Measurements from ENCODE around the gene DNAH5.

DNAH5 gene

DNA sequence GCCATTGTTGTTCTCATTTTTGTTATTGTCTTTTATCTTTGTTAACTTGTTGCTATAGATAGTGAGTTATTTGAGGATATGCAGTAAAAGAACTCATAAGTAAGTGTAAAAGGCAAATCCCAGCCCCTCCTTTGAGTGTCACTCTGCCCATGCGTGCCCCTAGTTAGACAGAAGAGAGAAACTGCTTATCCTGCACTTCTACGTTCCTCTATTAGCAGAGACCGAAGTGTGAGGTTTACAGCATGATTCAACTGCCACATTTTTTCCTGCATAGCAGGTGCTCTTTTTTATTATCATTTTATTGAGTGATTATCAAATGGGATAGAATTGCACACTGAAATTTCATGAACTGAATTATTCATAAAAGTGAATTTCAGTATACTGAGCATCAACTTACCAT, 12.0 kb upstream of the DNAH5 start:
- H3K9me3 Mint-ChIP-seq = no peaks in the 10 kb centered on the region
- ATAC-seq = no peak
- no peaks in the 10 kb centered on the region for H3K4me1 Mint-ChIP-seq
- H3K4me3 Mint-ChIP-seq = no peak overlapping the region
- peaks cover 9% of the 10 kb centered on the region for H3K27me3 Mint-ChIP-seq
- H3K27ac Mint-ChIP-seq = no peak overlapping the region
- DNase-seq = no peak

DNA sequence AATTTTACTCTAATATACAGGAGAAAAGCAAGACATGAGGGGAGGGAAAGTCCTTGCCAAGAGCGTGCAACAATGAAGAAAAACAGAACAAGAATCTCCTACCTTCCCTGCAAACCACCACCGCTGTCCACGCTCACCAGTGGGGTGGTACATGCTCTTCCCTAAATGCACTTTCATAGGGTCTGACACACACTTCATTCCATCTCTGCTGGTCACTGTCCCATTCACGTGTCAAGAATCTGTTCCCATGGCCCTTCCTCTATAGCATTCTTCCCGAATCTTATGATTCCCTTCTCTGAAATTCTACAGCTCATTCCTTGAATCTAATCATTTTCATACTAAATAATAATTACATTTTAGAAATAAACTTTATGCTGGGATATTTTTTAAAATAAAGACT, 11.4 kb upstream of the DNAH5 start:
- Mint-ChIP-seq H3K27me3 (peaks cover 9% of the 10 kb centered on the region), H3K9me3 (no peaks in the 10 kb centered on the region), H3K27ac (no peak overlapping the region), H3K4me3 (no peak overlapping the region), H3K4me1 (no peaks in the 10 kb centered on the region)
- ATAC-seq = no peak
- DNase-seq = no peak

DNA sequence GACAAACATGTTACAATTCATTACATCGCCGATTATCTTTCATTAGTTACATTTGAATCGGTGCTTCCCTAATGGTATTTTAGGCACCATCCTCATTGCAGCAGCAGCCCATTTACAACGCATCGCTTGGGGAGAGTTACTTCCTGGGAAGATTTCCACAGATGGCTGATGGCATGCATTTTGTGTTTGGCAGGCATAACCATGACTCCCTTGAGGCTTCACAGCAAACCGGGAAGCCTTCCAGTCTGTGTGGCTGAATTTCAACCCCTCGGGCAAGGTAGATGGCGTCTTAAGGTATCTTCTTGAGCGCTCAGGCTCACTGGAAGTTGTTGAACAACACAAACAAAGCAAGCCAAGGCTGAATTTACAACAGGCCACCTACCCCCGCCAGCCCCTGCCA, 1.6 kb upstream of the DNAH5 start:
- H3K4me1 Mint-ChIP-seq = no peaks in the 10 kb centered on the region
- no peak for DNase-seq
- no peak overlapping the region for H3K4me3 Mint-ChIP-seq
- H3K27me3 Mint-ChIP-seq = no peaks in the 10 kb centered on the region
- no peaks in the 10 kb centered on the region for H3K9me3 Mint-ChIP-seq
- H3K27ac Mint-ChIP-seq = no peak overlapping the region
- ATAC-seq = no peak

DNA sequence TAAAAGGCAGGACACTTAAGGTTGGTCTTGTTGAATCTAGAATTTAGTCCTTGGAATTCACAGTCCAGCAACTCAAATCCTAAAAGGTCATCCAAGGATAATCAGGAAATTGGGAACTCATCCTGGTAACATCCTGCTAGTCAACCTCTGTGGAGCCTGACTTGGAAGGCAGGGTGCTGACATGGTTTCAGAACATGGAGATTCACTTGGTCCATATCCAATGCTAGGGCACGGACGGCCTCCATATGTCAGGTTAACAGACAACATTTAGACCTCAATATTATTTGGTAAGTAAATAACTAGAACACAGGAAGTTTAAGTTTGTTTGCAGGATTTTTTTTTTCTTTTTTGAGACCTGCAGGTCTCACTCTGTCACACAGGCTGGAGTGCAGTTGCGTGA, 783 bp upstream of the DNAH5 start:
- H3K4me1 Mint-ChIP-seq = no peaks in the 10 kb centered on the region

DNA sequence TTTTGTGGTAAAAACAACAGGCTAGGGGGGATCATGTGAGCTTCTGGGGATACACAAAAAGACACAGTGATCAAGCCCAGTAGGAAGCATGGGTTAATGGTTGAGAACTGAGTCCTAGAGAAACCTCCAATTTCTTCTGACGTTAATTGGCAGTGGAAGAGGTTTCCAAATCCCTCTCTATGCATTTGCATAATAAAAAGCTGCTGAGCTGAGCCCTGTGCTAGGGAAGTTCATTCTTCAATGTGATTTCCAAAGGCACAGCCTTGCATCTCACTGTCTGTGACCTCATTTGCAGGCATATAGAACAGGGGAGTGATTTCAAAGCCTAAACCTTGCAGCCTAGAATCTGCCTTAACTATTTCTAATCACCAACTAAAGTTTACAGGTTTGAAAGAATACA, 812 bp downstream of the DNAH5 start:
- Mint-ChIP-seq H3K27me3 (peaks cover 13% of the 10 kb centered on the region), H3K27ac (no peak overlapping the region), H3K4me3 (no peak overlapping the region), H3K4me1 (no peaks in the 10 kb centered on the region), H3K9me3 (no peaks in the 10 kb centered on the region)
- ATAC-seq (no peak), DNase-seq (no peak)

More for the DNA sequence above, 783 bp upstream of the DNAH5 start:
- H3K27ac Mint-ChIP-seq = no peak overlapping the region
- DNase-seq (no peak), ATAC-seq (no peak)
- peaks cover under 1% of the 10 kb centered on the region for H3K27me3 Mint-ChIP-seq
- no peaks in the 10 kb centered on the region for H3K9me3 Mint-ChIP-seq
- H3K4me3 Mint-ChIP-seq = no peak overlapping the region

DNA sequence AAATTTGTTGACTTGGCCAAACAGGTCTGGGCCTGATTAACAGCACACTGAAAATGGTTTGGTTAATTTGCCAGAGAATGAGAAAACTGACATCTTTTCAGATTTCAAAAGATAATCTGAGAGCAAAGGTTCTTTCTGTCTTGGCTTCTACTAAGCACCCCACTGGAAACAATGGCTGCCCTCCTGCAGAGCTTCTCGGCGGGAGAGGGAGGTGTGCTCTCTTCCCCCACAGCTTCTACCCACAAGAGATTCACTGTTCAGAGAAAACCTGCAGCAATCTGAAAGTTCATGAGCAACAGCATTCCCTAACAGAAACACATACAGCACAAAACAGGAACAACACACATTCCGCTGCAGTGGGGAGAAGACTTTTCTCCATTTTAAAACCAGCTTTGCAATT, 3.0 kb downstream of the DNAH5 start:
- Mint-ChIP-seq H3K27ac (no peak overlapping the region), H3K4me1 (no peaks in the 10 kb centered on the region), H3K9me3 (no peaks in the 10 kb centered on the region), H3K4me3 (no peak overlapping the region), H3K27me3 (peaks cover 13% of the 10 kb centered on the region)
- ATAC-seq (no peak), DNase-seq (no peak)

DNA sequence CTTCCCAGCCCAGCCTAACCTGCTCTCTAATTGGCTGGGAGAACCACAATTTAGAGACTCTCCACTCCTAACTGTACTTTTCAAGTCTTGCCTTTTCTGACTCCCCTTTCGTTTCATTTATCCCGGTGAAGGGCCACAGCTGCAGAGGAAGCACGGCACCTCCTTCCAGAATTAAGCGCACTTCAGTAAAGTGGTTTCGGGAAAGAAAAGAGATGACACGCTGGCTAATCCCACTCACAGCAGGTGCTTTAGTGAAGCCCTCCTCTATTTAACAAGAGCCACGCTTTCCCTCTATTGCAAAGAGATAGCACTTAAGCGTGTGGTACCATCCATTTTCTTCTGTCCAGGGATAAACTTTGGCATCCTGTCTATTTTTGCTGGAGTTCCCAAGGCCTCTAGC, 4.8 kb downstream of the DNAH5 start:
- no peak overlapping the region for H3K4me3 Mint-ChIP-seq
- H3K27me3 Mint-ChIP-seq = peaks cover 13% of the 10 kb centered on the region

DNA sequence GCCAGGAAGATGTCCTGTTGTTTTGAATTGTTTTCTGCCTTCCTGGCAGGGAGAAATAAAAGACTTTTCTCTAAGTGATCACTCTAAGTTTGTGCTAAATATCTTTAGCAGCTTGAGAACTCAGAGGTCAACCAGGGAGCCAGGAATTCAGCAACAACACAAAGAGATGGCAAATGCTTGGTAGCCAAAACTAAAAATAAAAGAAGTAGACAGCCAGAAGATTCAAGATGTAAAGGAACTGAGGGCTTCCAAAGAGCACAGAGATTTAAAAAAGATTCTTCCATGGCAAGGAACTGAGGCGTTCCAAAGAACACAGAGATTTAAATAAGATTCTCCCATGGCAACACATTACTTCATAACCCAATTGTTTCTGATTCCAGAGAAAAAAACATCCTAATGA, 9.6 kb downstream of the DNAH5 start:
- H3K4me3 Mint-ChIP-seq = no peak overlapping the region
- peaks cover 9% of the 10 kb centered on the region for H3K27me3 Mint-ChIP-seq
- peaks cover 0 to 17% of the 10 kb centered on the region in 2 donors for H3K9me3 Mint-ChIP-seq
- H3K27ac Mint-ChIP-seq = no peak overlapping the region
- H3K4me1 Mint-ChIP-seq = no peaks in the 10 kb centered on the region
- ATAC-seq (no peak), DNase-seq (no peak)

More for the DNA sequence above, 4.8 kb downstream of the DNAH5 start:
- Mint-ChIP-seq H3K27ac (peak overlapping the region in 1 of 2 donors; percentile 60), H3K4me1 (no peaks in the 10 kb centered on the region), H3K9me3 (no peaks in the 10 kb centered on the region)
- DNase-seq (no peak), ATAC-seq (no peak)

DNA sequence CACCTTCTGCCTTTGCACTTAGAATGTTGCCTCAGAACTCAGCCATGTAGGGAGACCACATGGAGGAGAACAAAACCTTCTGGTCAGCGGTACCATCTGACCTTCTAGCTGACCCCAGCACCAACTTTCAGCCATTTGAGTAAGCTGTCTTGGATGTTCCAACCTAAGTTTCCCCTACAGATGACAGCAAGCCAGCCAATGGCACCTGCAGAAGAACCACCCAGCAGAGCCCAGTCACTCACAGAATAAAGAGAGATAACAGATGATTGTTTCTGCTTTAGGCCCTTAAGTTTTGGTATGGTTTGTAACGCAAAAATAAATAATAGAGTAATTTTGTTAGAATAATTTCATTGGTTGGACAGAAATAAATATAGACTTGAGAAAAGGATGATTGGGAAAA, 10.4 kb downstream of the DNAH5 start:
- H3K4me1 Mint-ChIP-seq = no peaks in the 10 kb centered on the region
- no peak overlapping the region for H3K27ac Mint-ChIP-seq
- ATAC-seq (no peak), DNase-seq (no peak)
- peaks cover 0 to 17% of the 10 kb centered on the region in 2 donors for H3K9me3 Mint-ChIP-seq
- peaks cover under 1% of the 10 kb centered on the region for H3K27me3 Mint-ChIP-seq
- H3K4me3 Mint-ChIP-seq = no peak overlapping the region

DNA sequence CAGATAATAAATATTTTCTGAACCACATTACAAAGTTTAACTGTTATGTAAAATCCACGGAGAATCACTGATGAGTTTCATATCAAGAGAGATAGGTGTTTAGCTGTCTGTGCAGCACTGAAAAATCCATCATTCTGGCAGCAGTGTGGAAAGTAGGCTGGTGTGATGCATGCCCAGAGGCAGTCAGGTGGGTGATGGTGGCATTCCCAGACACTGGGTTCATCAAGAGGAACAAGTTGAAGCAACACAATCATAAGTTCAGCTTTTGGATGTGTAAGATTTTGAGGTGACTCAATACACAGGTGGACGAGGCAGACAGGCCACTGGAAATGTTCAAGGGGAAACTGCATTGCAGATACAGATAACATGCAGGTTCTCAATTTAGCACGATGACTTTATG, 11.9 kb downstream of the DNAH5 start:
- peaks cover 0 to 17% of the 10 kb centered on the region in 2 donors for H3K9me3 Mint-ChIP-seq
- no peak overlapping the region for H3K27ac Mint-ChIP-seq
- DNase-seq (no peak), ATAC-seq (no peak)
- no peaks in the 10 kb centered on the region for H3K27me3 Mint-ChIP-seq
- no peaks in the 10 kb centered on the region for H3K4me1 Mint-ChIP-seq
- H3K4me3 Mint-ChIP-seq = no peak overlapping the region

DNA sequence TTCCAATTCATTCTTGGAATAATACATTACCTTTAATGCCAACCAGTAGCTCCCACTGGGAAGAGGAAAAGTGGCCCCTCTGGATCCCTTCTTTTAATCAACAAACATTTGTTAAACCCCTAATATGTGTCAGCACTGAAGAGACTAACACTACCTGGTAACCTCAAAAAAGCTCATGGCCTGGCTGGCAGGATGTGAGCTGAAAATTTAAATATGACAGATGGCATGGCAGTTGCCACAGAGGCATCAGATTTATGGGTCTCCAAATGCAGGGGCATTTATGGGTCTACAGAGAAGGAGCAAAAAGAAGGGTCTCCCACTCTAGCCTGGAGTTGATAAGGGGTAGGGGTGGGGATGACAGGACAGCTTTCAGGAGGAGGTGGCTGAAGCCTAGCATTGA, 12.5 kb downstream of the DNAH5 start:
- Mint-ChIP-seq H3K27ac (no peak overlapping the region), H3K9me3 (peaks cover 0 to 17% of the 10 kb centered on the region in 2 donors), H3K27me3 (no peaks in the 10 kb centered on the region), H3K4me1 (no peaks in the 10 kb centered on the region), H3K4me3 (no peak overlapping the region)
- ATAC-seq (no peak), DNase-seq (no peak)

DNA sequence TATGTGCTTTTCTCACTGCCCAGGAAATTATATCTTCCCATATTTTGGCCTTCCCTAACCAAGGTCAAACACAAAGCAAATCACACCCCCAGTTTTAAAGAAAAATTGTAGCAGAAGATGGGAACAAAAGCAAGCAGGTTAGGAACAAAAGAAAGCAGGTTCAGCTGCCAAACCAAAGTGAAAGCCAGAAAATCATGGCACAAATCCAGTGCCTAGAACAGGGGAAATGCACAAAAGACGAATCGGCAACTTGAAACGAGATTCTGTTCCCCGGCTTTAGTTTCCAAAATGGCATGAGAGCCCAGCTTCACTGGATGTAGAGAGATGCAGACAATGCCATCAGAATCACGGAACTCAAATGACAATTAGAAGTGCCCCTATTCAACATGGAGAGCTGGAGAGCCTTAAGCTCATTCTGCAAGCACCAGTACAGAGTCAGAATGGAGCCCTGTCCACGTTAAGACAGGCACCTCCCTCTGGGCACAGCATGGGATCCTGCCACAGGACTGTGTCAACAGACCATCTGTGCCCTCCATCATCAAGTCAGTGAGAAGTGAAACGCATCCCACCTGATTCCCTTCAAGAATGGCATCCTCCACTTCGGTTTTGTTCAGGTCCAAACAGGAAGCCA, 13.8 kb downstream of the DNAH5 start:
- Mint-ChIP-seq H3K4me3 (no peak overlapping the region), H3K9me3 (peaks cover 0 to 17% of the 10 kb centered on the region in 2 donors), H3K27me3 (no peaks in the 10 kb centered on the region), H3K27ac (no peak overlapping the region), H3K4me1 (no peaks in the 10 kb centered on the region)
- no peak for DNase-seq
- no peak for ATAC-seq

DNA sequence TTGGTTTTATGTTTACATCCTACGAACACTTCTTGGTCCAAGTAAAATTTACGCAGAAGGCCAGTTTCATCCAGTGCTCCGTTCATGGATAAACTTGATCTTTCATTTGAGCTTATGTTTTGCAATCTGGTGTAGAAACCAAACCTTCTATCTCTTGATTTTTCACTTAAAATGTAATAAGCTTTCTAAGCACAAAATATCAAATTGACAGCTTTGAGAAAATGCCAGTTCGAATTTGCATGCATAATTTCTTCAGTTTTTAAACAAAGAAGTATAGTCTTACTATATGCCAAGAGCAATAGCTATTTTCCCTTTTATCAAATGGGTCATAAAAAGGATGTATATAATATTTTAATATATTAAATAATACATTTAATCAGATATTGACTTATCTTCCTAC, 17.8 kb downstream of the DNAH5 start:
- Mint-ChIP-seq H3K27me3 (no peaks in the 10 kb centered on the region), H3K27ac (no peak overlapping the region)
- no peak for DNase-seq

DNA sequence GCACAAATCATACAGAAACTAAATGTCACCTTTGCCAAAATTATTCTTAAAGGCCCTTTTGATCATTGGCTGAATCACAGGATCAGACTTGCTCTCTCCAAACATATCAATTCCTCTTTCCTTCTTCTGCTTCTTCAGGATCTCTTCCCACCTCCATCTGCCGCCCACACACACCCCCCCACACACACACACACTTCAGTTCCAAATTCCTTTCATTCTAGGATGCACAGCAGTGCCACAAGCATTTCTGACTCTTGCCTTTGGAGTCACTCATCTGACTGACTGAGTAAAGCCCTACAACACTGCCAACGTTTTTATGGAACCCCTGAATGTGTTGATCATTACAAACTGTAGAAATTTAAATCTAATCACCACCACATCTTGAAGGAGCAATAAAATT, 22.9 kb downstream of the DNAH5 start:
- ATAC-seq (no peak), DNase-seq (no peak)
- Mint-ChIP-seq H3K27me3 (no peaks in the 10 kb centered on the region), H3K4me1 (no peaks in the 10 kb centered on the region), H3K27ac (no peak overlapping the region), H3K4me3 (no peak overlapping the region), H3K9me3 (peaks cover 0 to 7% of the 10 kb centered on the region in 2 donors)

More for the DNA sequence above, 17.8 kb downstream of the DNAH5 start:
- no peak overlapping the region for H3K4me3 Mint-ChIP-seq
- no peaks in the 10 kb centered on the region for H3K4me1 Mint-ChIP-seq
- H3K9me3 Mint-ChIP-seq = peaks cover 0 to 7% of the 10 kb centered on the region in 2 donors
- ATAC-seq = no peak

DNA sequence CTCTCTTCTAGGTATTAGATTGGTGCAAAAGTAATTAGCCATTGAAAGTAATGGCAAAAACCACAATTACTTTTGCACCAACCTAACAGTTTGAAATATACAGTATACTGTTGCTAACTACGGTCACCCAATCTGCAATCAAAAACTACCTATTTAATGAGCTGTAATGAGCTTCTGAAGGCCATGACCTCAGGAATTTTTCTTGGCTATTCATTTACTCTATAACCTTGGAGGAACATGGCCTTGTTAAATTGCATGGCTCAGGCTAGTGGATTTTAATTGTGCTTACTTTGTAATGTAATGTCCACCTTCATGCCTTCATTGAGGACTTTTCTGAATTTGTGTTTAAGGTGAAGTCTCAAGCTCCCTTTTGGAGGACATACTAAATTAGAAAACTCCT, 24.7 kb downstream of the DNAH5 start:
- H3K9me3 Mint-ChIP-seq = peaks cover 0 to under 1% of the 10 kb centered on the region in 2 donors
- H3K27me3 Mint-ChIP-seq = no peaks in the 10 kb centered on the region
- H3K4me1 Mint-ChIP-seq = no peaks in the 10 kb centered on the region
- H3K4me3 Mint-ChIP-seq = no peak overlapping the region
- DNase-seq (no peak), ATAC-seq (no peak)
- H3K27ac Mint-ChIP-seq = no peak overlapping the region

DNA sequence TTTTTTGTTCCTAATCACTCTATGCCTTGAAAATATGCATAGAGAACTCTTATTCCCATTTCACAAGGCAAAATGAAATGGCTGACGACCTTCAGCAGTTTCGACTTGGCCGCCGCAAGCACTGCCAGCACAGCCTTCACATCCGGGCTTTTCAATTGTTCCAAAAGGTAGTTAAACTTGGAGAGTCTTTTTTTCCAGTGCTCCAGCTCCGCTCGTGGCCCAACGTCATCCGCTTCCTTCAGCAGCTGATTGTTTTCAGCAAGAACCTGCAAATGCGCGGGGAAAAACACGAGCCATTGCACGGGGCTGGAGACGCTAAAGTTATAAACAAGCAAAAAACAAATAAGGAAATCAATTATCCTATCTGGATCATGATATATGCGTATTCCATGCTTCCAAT, 25.4 kb downstream of the DNAH5 start:
- H3K4me1 Mint-ChIP-seq = no peaks in the 10 kb centered on the region
- no peaks in the 10 kb centered on the region for H3K9me3 Mint-ChIP-seq
- no peak for DNase-seq
- no peak overlapping the region for H3K4me3 Mint-ChIP-seq
- ATAC-seq = no peak
- H3K27me3 Mint-ChIP-seq = no peaks in the 10 kb centered on the region
- no peak overlapping the region for H3K27ac Mint-ChIP-seq

DNA sequence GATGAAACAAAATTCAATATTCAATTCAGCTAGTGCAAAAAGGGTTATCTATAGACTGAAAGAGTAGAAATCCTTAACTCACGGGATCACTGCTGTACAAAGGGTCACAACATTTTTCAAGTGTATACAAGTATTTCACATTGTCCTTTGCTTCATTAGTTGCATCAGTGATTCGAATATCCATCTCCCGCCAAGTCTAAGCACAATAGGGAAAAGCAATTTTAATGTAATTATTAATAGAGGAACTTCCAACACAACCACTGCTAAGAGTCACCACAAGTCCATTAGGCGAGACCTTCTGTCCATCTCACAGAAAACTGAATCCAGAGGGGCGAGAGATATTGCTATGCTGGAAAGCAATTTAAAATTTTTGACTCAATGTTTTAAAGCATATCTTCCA, 27.4 kb downstream of the DNAH5 start:
- Mint-ChIP-seq H3K27me3 (no peaks in the 10 kb centered on the region), H3K9me3 (no peaks in the 10 kb centered on the region), H3K27ac (no peak overlapping the region), H3K4me1 (no peaks in the 10 kb centered on the region), H3K4me3 (no peak overlapping the region)
- DNase-seq (no peak), ATAC-seq (no peak)

Data from stimulated activated naive CD8-positive, alpha-beta T cell treated with anti-CD3 and anti-CD28 coated beads, Interleukin-15, amount 100 ng/mL, for 72 hours (primary cell).